MM.1S (cell line): Measurements from ENCODE around the gene GAPT.

Experiments
- CTCF ChIP-seq: fragments of 300-600 bp; sonication (generic); IDR thresholded peaks from 2 replicates; pipeline ENCODE4 v1.5.1; 2016; ENCODE audit warnings: antibody characterized with exemption, low read length, mixed read lengths
- EZH2 ChIP-seq: fragments of 300-600 bp; sonication (generic); optimal IDR thresholded peaks from 2 replicates; pipeline ENCODE3; 2017; ENCODE audit warnings: low read depth, mild to moderate bottlenecking, antibody characterized with exemption, low read length, mixed read lengths
- EZH2phosphoT487 ChIP-seq: fragments of 300-600 bp; sonication (generic); IDR thresholded peaks from 2 replicates; pipeline ENCODE4 v1.6.1; 2018; ENCODE audit warnings: antibody characterized with exemption, low read length

GRCh38 chr5:58524571-58524970, 33.3 kb downstream of the GAPT start:
- TF ChIP-seq CTCF = no peak
- no peak for TF ChIP-seq EZH2
- no peak for TF ChIP-seq EZH2phosphoT487
